H1 (cell line): ENCODE measurements around the gene HYDIN. TPM values are rescaled to one million over a fixed set of nuclear protein-coding genes. Genes with fewer than 3 reads are reported as not detected.

ENCODE experiments used
- CTCF ChIA-PET: fragments of 300-600 bp; sonication (Branson Sonifier 250); formaldehyde crosslinking; loops from one replicate; lab custom pipeline; 2021; ENCODE audit not compliant: partially characterized antibody; lab: Charles Lee
- POLR2A ChIA-PET: fragments of 300-600 bp; sonication (Branson Sonifier 250); formaldehyde crosslinking; loops from one replicate; lab custom pipeline; 2021; ENCODE audit warnings: inconsistent platforms; ENCODE audit not compliant: partially characterized antibody; lab: Charles Lee
- DNase-seq, 2 experiments: peaks; one replicate each; pipeline versions ENCODE4 v3.0.0 to v3.0.0-alpha.2; 2010 to 2022; ENCODE audit warnings: low spot score in 2 of 2, low read depth in 1 of 2, mixed read lengths in 1 of 2
- FAIRE-seq: peaks from 2 replicates; lab custom pipeline; 2011; peaks lifted over from hg19 to GRCh38; lab: Jason Lieb, UNC
- H2AFZ ChIP-seq: 2 replicates; pipeline ENCODE4 v1.8.1; 2012; ENCODE audit warnings: low read length, inconsistent platforms
- H2AK5ac ChIP-seq: 2 replicates; pipeline ENCODE4 v1.6.1; 2013; ENCODE audit warnings: low read depth, low read length
- H2BK120ac ChIP-seq: replicated peaks from 2 replicates; pipeline ENCODE3; 2013; ENCODE audit warnings: low read depth, low read length, inconsistent platforms
- H2BK12ac ChIP-seq: 2 replicates; pipeline ENCODE4 v1.6.1; 2013; ENCODE audit warnings: low read depth, low read length
- H2BK15ac ChIP-seq: 2 replicates; pipeline ENCODE4 v1.6.1; 2013; ENCODE audit warnings: low read length
- H2BK20ac ChIP-seq: 2 replicates; pipeline ENCODE4 v1.6.1; 2013; ENCODE audit warnings: low read length
- H2BK5ac ChIP-seq: 2 replicates; pipeline ENCODE4 v1.6.1; 2013; ENCODE audit warnings: low read depth, low read length
- H3K14ac ChIP-seq: 2 replicates; pipeline ENCODE4 v1.6.1; 2013; ENCODE audit warnings: inconsistent platforms; ENCODE audit not compliant: insufficient read length
- H3K18ac ChIP-seq: 2 replicates; pipeline ENCODE4 v1.6.1; 2013; ENCODE audit warnings: low read length; ENCODE audit errors: extremely low read depth
- H3K23ac ChIP-seq: 2 replicates; pipeline ENCODE4 v1.6.1; 2013; ENCODE audit warnings: inconsistent platforms; ENCODE audit not compliant: insufficient read length
- H3K23me2 ChIP-seq: 2 replicates; pipeline ENCODE4 v1.6.1; 2013; ENCODE audit warnings: low read depth, low read length
- H3K27ac ChIP-seq: 2 replicates; pipeline ENCODE4 v1.6.1; 2011; ENCODE audit warnings: low read depth, low read length, inconsistent platforms
- H3K27me3 ChIP-seq, 4 experiments: replicated peaks in 1 of 4; 1 replicate in 1 of 4; 2 replicates in 3 of 4; pipeline versions ENCODE4 v1.6.1 to v1.8.1; 2011 to 2013; ENCODE audit warnings: low read length in 3 of 4, mild to moderate bottlenecking in 3 of 4, inconsistent platforms in 2 of 4, mixed read lengths in 2 of 4, moderate library complexity in 1 of 4; ENCODE audit not compliant: control insufficient read depth in 3 of 4, insufficient read depth in 3 of 4; ENCODE audit errors: extremely low read depth in 1 of 4
- H3K36me3 ChIP-seq, 4 experiments: 2 replicates each; pipeline versions ENCODE4 v1.6.1 to v1.8.1; 2011 to 2013; ENCODE audit warnings: mild to moderate bottlenecking in 4 of 4, low read length in 3 of 4, moderate library complexity in 2 of 4, control low read depth in 1 of 4, inconsistent platforms in 1 of 4; ENCODE audit not compliant: insufficient read depth in 4 of 4, control insufficient read depth in 2 of 4
- H3K4ac ChIP-seq: replicated peaks from 2 replicates; pipeline ENCODE3; 2013; ENCODE audit warnings: low read length, low read depth, mixed read lengths, inconsistent platforms; ENCODE audit not compliant: insufficient read length
- H3K4me1 ChIP-seq, 4 experiments: replicated peaks in 1 of 4; 1 replicate in 1 of 4; 2 replicates in 3 of 4; pipeline versions ENCODE4 v1.6.1 to v1.8.1; 2011 to 2013; ENCODE audit warnings: low read length in 3 of 4, inconsistent platforms in 2 of 4, mixed read lengths in 1 of 4; ENCODE audit not compliant: insufficient read depth in 4 of 4, control insufficient read depth in 3 of 4
- H3K4me2 ChIP-seq, 2 experiments: 2 replicates each; pipeline versions ENCODE4 v1.6.1 to v1.8.1; 2011 to 2013; ENCODE audit warnings: low read depth in 2 of 2, low read length in 2 of 2, control low read depth in 1 of 2, inconsistent platforms in 1 of 2, mild to moderate bottlenecking in 1 of 2; ENCODE audit not compliant: insufficient read depth in 1 of 2
- H3K4me3 ChIP-seq, 4 experiments: fragments of 200-600, 300-600 bp in 1 of 4; sonication (generic), shearing (Covaris generic), sonication (Bioruptor Twin) in 1 of 4; 2 replicates each; pipeline versions ENCODE4 v1.5.1 to v1.8.1; 2011 to 2016; ENCODE audit warnings: low read length in 4 of 4, low read depth in 3 of 4, control low read depth in 2 of 4, inconsistent platforms in 2 of 4, mild to moderate bottlenecking in 2 of 4, mixed read lengths in 1 of 4, moderate library complexity in 1 of 4; ENCODE audit not compliant: insufficient read depth in 2 of 4; ENCODE audit errors: extremely low read depth in 1 of 4
- H3K56ac ChIP-seq: replicated peaks from 2 replicates; pipeline ENCODE3; 2013; ENCODE audit warnings: low read depth, mild to moderate bottlenecking, mixed read lengths, low read length, inconsistent platforms; ENCODE audit not compliant: insufficient read length
- H3K79me1 ChIP-seq: 2 replicates; pipeline ENCODE4 v1.6.1; 2013; ENCODE audit warnings: low read depth, low read length, control low read depth
- H3K79me2 ChIP-seq, 2 experiments: 2 replicates each; pipeline versions ENCODE4 v1.6.1 to v1.8.1; 2012 to 2013; ENCODE audit warnings: low read length in 2 of 2, mild to moderate bottlenecking in 2 of 2, inconsistent platforms in 1 of 2; ENCODE audit not compliant: insufficient read depth in 2 of 2, control insufficient read depth in 1 of 2
- H3K9ac ChIP-seq, 4 experiments: replicated peaks in 1 of 4; 1 replicate in 1 of 4; 2 replicates in 3 of 4; pipeline versions ENCODE4 v1.6.1 to v1.8.1; 2011 to 2013; ENCODE audit warnings: low read depth in 3 of 4, low read length in 3 of 4, control low read depth in 2 of 4, mild to moderate bottlenecking in 2 of 4, moderate library complexity in 2 of 4, inconsistent platforms in 1 of 4; ENCODE audit errors: extremely low read depth in 1 of 4
- H3K9me3 ChIP-seq, 2 experiments: 2 replicates each; pipeline versions ENCODE4 v1.6.1 to v1.8.1; 2012 to 2013; ENCODE audit warnings: mild to moderate bottlenecking in 2 of 2, moderate library complexity in 2 of 2, control low read depth in 1 of 2, inconsistent platforms in 1 of 2, low read depth in 1 of 2, low read length in 1 of 2, mixed read lengths in 1 of 2; ENCODE audit not compliant: insufficient read depth in 2 of 2
- H4K20me1 ChIP-seq, 2 experiments: replicated peaks in 1 of 2; 2 replicates each; pipeline versions ENCODE3 to v1.8.1; 2011 to 2013; ENCODE audit warnings: inconsistent platforms in 2 of 2, low read length in 2 of 2, mild to moderate bottlenecking in 1 of 2; ENCODE audit not compliant: insufficient read depth in 2 of 2, control insufficient read depth in 1 of 2
- H4K5ac ChIP-seq: 2 replicates; pipeline ENCODE4 v1.6.1; 2013; ENCODE audit warnings: low read length, low read depth, mixed read lengths, inconsistent platforms; ENCODE audit not compliant: insufficient read length
- H4K8ac ChIP-seq: 2 replicates; pipeline ENCODE4 v1.8.0; 2013; ENCODE audit warnings: mild to moderate bottlenecking, moderate library complexity, low read length, inconsistent platforms; ENCODE audit not compliant: insufficient read depth; ENCODE audit errors: extremely low read depth
- H4K91ac ChIP-seq: replicated peaks from 2 replicates; pipeline ENCODE3; 2013; ENCODE audit warnings: low read length, mixed read lengths, inconsistent platforms; ENCODE audit not compliant: insufficient read length
- CTBP2 ChIP-seq: IDR thresholded peaks from 2 replicates; pipeline ENCODE4 v1.7.0; 2011; ENCODE audit warnings: borderline replicate concordance, mild to moderate bottlenecking, moderate library complexity, mixed read lengths, low read length; ENCODE audit not compliant: insufficient read depth, insufficient read length
- CTCF ChIP-seq, 3 experiments: IDR thresholded peaks; 1 replicate in 2 of 3; 2 replicates in 1 of 3; pipeline versions ENCODE4 v1.5.1 to v1.6.1; 2011; ENCODE audit warnings: low read length in 3 of 3, mild to moderate bottlenecking in 3 of 3, inconsistent platforms in 2 of 3, low read depth in 1 of 3, moderate library complexity in 1 of 3; ENCODE audit not compliant: insufficient read depth in 1 of 3; ENCODE audit errors: control extremely low read depth in 1 of 3
- FOSL1 ChIP-seq: IDR thresholded peaks from 2 replicates; pipeline ENCODE4 v1.6.1; 2011; ENCODE audit warnings: mild to moderate bottlenecking, low read depth, low read length, moderate library complexity; ENCODE audit not compliant: insufficient read depth
- GTF2F1 ChIP-seq: IDR thresholded peaks from 2 replicates; pipeline ENCODE4 v1.6.1; 2012; ENCODE audit warnings: low read depth, low read length, improper control_type of control experiment, borderline replicate concordance
- JUN ChIP-seq: IDR thresholded peaks from 2 replicates; pipeline ENCODE4 v1.6.1; 2011; ENCODE audit warnings: low read depth, mild to moderate bottlenecking, improper control_type of control experiment, low read length
- KDM5A ChIP-seq: fragments of 200-600 bp; IDR thresholded peaks from 2 replicates; pipeline ENCODE4 v1.7.1; 2012; ENCODE audit warnings: mild to moderate bottlenecking, low read length, inconsistent platforms, mixed read lengths
- WGBS, 2 experiments: shearing (Covaris generic) in 1 of 2; methylation state at CpG; one replicate each; pipeline versions ENCODE4 v1.1.6 to v1.1.7; 2013 to 2015; ENCODE audit warnings: low lambda C conversion rate in 2 of 2, mixed read lengths in 2 of 2, inconsistent platforms in 1 of 2, low coverage in 1 of 2, missing lambda C conversion rate in 1 of 2; ENCODE audit not compliant: insufficient replicate concordance in 2 of 2, insufficient coverage in 1 of 2, insufficient read length in 1 of 2; ENCODE audit errors: extremely low coverage in 1 of 2, missing lambda C conversion rate in 1 of 2; 5-methylcytosine and 5-hydroxymethylcytosine counted together
- polyA plus RNA-seq, 7 experiments: library from polyadenylated mRNA; depleted of rRNA in 3 of 7; stranded (reverse) in 5 of 7; unstranded in 2 of 7; fragments of >200 nt in 5 of 7; fragments of 200-250 nt in 2 of 7; gene quantifications; 1 replicate in 5 of 7; 2 replicates in 1 of 7; 4 replicates in 1 of 7; pipeline versions ENCODE4 v1.2.1 to v1.2.3, GENCODE V29; 2011 to 2013; ENCODE audit warnings: missing spikeins in 2 of 7, mixed read lengths in 2 of 7
- total RNA-seq: library from RNA; stranded (reverse); fragmentation: NEBNext Ultra II Directional; extraction: Animal tissue kit (Norgen Biotek cat#: 25700); gene quantifications from 2 replicates; pipeline ENCODE4 v1.2.1, GENCODE V29; 2021

Gene HYDIN
- total and polyA plus RNA-seq, 2 of the 8 experiments (the other 6 are each of a cell fraction or from before 2014, with no cell fraction given): 1.1 to 1.8 TPM

DNA sequence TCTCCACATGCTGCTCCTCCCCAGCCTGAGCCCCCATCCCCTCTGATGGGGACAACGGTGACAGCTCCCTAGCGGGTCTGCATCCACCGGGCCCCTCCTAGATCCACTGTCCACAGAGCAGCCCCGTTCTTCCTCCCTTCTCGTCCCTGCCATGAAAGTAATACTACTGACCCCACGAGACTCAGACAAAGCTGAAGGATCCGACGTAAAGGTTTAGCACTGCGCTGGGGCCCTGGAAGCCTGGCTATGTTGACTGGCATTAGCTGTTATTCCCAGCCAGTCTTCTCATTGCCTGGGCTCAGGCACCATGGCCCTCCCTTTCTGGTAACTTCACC, 460.3 kb downstream of the HYDIN start:
- no peak overlapping the region for H3K18ac ChIP-seq
- no peak overlapping the region for H3K4me3 ChIP-seq
- no peak overlapping the region for H2AK5ac ChIP-seq
- H2BK12ac ChIP-seq: no peak overlapping the region
- no peaks in the 10 kb centered on the region for H3K79me2 ChIP-seq
- H3K4me1 ChIP-seq: no peaks in the 10 kb centered on the region
- peaks cover 0 to 4% (median 2%) of the 10 kb centered on the region in 4 experiments; a peak in 4 of 8 replicates for H3K36me3 ChIP-seq
- no peaks in the 10 kb centered on the region for H3K9me3 ChIP-seq
- H3K4ac ChIP-seq: no peak overlapping the region
- H4K5ac ChIP-seq: no peak overlapping the region
- no peak overlapping the region for H3K27ac ChIP-seq
- no peak overlapping the region for H2AFZ ChIP-seq
- ChIA-PET POLR2A (interaction anchor here (0.9 to 2.4 kb wide), 6 partner anchors 9 to 91 kb away, joined by 3 to 6 read pairs (median 4); no protein-coding TSS in a partner anchor), CTCF (interaction anchor here (0.7 to 5.8 kb wide), 39 partner anchors 10 to 642 kb away, joined by 3 to 141 read pairs (median 9); partner anchors contain the start of gene MTSS2)
- no peak overlapping the region for H3K23ac ChIP-seq
- peak overlapping the region; percentile 35; the same call in 1 of the 2 replicates for H2BK5ac ChIP-seq
- H3K9ac ChIP-seq: no peak overlapping the region
- peaks cover 0 to 4% of the 10 kb centered on the region in 2 experiments for H4K20me1 ChIP-seq
- no peak for DNase-seq
- H3K27me3 ChIP-seq: no peaks in the 10 kb centered on the region
- no peak overlapping the region for H4K91ac ChIP-seq
- H3K23me2 ChIP-seq: no peaks in the 10 kb centered on the region
- no peak overlapping the region for H2BK15ac ChIP-seq
- FAIRE-seq: no peak
- TF ChIP-seq KDM5A (no peak), GTF2F1 (no peak), FOSL1 (no peak), CTCF (IDR thresholded peaks at IDR 0.05; ENCODE audit: control extremely low read depth in 1 of 3, insufficient read depth in 1 of 3, low read depth in 1 of 3, low read length in 3 of 3) (no peak), CTBP2 (no peak), JUN (no peak)
- H3K4me2 ChIP-seq: no peak overlapping the region
- 93% methylated on average over 9 of the region's 9 CpGs; no CpG with 5 or more reads in 1 of the 2 experiments for WGBS, 2 experiments
- no peaks in the 10 kb centered on the region for H3K79me1 ChIP-seq
- H2BK120ac ChIP-seq: no peak overlapping the region
- H3K14ac ChIP-seq: no peak overlapping the region
- no peak overlapping the region for H3K56ac ChIP-seq
- peak overlapping the region; percentile 16; the same call in 1 of the 2 replicates for H4K8ac ChIP-seq
- H2BK20ac ChIP-seq: no peak overlapping the region
